Fibroblast of villous mesenchyme (primary cell): ENCODE data around the gene VAV3. TPM values are rescaled to one million over a fixed set of nuclear protein-coding genes. Genes with fewer than 3 reads are reported as not detected.

Experiments used
- DNase-seq: peaks from one replicate; pipeline ENCODE4 v3.0.0-alpha.2; 2010; ENCODE audit warnings: low read depth
- H3K4me3 ChIP-seq: 2 replicates; pipeline ENCODE4 v1.5.1; 2011; ENCODE audit warnings: low read depth, mild to moderate bottlenecking, low read length
- CTCF ChIP-seq: IDR thresholded peaks from 2 replicates; pipeline ENCODE4 v1.5.1; 2012; ENCODE audit warnings: low read depth, mild to moderate bottlenecking, low read length; ENCODE audit not compliant: insufficient read depth
- total RNA-seq: library from RNA; depleted of rRNA; stranded (reverse); fragments of >200 nt; gene quantifications from 2 replicates; pipeline ENCODE4 v1.2.3, GENCODE V29; 2012

Gene VAV3
- total RNA-seq, 1 donor: 0.43 TPM

DNA sequence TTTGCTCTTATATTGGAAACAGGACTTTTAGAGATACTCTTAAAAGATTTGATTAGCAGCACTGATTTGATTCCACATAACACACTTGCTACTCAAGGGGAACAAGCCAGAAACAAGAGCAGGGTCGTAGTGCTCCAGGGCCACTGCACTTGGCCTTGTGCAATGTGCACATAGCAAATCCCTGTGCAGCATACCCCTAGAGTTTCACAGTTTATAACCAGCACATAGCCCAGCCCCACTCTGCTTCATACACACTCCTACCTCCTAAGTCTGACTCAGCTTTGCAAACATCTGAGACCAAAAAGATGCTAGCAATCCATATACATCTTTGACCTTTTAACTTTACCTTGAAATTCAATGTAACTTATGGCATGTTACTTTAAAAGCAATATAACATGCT lies 157.6 kb downstream of the VAV3 start:
- no peak overlapping the region for H3K4me3 ChIP-seq
- no peak for TF ChIP-seq CTCF
- no peak for DNase-seq

DNA sequence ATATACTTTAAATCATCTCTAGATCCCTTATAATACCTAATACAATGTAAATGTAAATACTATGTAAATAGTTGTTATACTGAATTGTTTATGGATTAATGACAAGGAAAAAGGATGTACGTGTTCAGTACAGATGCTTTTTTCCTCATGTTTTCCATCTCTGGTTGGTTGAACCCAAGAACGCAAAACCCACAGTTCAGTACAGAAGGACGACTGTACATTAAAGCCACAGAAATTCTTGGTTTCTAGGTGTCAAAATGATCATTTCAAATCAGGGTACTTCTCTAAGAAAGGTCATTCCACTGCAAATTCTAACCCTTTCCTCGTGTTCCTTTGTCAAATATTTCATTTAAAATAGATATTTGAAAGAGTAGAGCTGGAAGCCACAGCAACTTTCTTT lies 158.1 kb downstream of the VAV3 start:
- no peak overlapping the region for H3K4me3 ChIP-seq
- DNase-seq: no peak
- no peak for TF ChIP-seq CTCF

- no peak for TF ChIP-seq CTCF
These were observed 160.2 kb downstream of the VAV3 start for GRCh38 chr1:107804741-107805140.

GRCh38 chr1:107804134-107804533 lies 160.8 kb downstream of the VAV3 start:
- no peak for DNase-seq
- H3K4me3 ChIP-seq: no peak overlapping the region
- no peak for TF ChIP-seq CTCF

More at GRCh38 chr1:107804741-107805140, 160.2 kb downstream of the VAV3 start:
- DNase-seq: no peak
- H3K4me3 ChIP-seq: no peak overlapping the region

- DNase-seq: no peak
- no peak for TF ChIP-seq CTCF
- H3K4me3 ChIP-seq: no peak overlapping the region
These were observed 161.4 kb downstream of the VAV3 start for GRCh38 chr1:107803579-107803978.

DNA sequence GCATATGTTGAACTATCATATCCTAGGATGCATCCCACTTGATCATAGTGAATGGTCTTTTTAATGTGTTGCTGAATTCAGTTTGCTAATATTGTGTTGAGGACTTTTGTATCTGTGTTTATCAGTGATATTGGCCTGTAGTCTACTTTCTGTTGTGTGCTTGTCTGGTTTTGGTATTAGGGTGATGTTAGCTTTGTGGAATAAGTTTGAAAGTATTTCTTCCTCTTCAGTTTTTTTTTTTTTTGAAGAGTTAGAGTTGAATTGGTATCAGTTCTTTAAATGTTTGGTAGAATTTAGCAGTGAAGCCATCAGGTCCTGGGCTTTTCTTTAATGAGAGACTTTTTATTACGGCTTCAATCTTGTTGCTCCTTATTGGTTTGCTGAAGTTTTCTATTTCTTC lies 162.3 kb downstream of the VAV3 start:
- DNase-seq: no peak
- TF ChIP-seq CTCF: no peak
- no peak overlapping the region for H3K4me3 ChIP-seq

GRCh38 chr1:107795994-107796393 lies 169.0 kb downstream of the VAV3 start:
- TF ChIP-seq CTCF: no peak
- no peak for DNase-seq
- no peak overlapping the region for H3K4me3 ChIP-seq
